Hematopoietic multipotent progenitor cell (in vitro differentiated cells): ENCODE results near the gene DZANK1. TPM values are rescaled to one million over a fixed set of nuclear protein-coding genes. Genes with fewer than 3 reads are reported as not detected.
A peak's percentile ranks its signal among the peaks of the same experiment; 100 is the strongest.
"Not testable (repeated sequence)": the region's sequence is repeated elsewhere in the genome, so short reads cannot be mapped to it uniquely, and the experiment has no call there.

Source experiments
- DNase-seq, 3 donors: peaks; one replicate each; pipeline ENCODE4 v3.0.0-alpha.2; 2011 to 2015; ENCODE audit warnings: low read depth in 2 of 3, low spot score in 2 of 3
- total RNA-seq: library from RNA; depleted of rRNA; stranded (reverse); fragments of >200 nt; gene quantifications from one replicate; pipeline ENCODE4 v1.2.3, GENCODE V29; 2012

DZANK1 gene
- 1.9 TPM for total RNA-seq

DNA sequence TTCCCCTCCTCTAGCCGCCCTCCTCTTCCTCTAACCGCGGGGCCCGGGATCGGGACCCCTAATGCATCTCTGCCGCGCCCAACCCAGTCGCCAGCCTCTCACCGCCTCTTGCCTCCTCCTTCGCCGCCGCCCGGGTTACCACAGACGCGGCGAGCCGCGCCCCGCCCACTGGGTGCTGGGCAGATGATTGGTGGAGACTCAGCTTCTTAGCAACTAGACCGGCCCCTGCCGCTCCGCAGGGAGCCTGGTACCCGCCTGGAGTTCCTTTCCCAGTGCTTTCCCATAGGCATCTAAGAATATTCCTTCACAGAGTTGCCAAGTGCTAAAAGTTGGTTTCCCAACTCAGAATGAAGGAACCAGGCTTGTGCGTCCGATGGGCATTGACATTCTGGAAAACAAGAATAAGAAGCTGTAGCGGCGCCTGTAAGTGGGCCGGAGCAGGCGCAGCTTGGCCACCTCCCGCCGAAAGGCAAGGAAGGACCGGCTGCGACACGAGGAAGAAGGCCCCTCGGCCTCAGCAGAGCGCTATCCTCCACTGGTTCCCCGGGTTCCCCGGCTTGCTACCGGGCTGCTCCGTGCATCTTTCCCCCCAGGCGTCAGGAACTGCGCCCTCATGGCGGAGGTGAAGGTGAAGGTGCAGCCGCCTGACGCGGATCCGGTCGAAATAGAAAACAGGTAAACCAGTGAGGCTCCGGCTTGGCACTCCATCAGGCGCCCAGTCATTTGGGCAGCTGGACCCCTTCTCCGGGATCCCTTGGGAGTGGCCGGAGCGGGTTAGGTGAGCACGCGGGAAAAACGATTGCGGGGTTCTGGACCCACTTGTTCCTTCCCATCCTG, at the start of gene DZANK1, which contains the start of gene POLR3F:
Gene DZANK1 (minus strand): TSS at position 137 of the 837 bp plus-strand sequence. CDS start 1,672 bp downstream, outside the sequence.
Gene POLR3F (plus strand): TSS at position 497 of the 837 bp plus-strand sequence. CDS start 117 bp downstream, at position 614.
- DNase-seq: peak; percentile 80 to 96 (median 92)

DNA sequence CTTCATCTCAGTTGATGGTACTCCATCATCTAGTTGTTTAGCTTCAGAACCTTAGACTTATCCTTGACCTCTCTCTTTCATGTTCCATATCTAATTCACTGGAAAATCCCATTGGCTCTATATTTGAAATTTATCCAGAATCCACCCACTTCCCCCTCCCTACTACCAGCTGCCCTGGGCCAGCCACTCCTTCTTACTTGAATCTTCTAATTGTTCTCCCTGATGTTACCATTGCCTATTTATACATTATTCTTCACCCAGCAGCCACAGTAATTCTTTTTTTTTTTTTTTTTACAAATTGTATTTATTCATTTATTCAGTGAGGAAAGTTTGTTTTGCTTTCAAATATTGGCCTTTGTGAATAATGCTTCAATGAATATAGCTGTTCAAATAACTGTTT, 49.1 kb upstream of the DZANK1 start:
- DNase-seq: no peak

- DNase-seq: no peak
These were observed 47.3 kb upstream of the DZANK1 start for GRCh38 chr20:18514127-18514526.

- no peak for DNase-seq
These were observed 46.4 kb upstream of the DZANK1 start for GRCh38 chr20:18513208-18513607.

DNA sequence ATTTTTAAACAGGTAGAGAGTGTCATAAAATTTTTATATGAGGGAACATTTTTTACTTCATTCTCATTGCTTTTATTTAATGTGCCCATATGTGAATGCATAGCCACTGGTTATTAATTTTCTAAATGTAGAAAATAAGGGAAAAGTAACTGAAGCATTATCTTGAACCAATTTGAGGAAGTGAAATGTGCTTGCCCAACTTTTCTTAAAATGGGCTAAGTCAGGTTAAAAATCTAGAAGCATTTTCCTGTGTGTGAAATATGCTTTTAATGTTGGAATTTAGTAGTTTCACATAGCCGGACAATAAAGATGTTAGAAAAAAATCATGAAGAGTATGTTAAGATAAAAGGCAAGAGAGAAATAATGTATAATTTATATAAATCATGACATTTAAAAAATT, 44.7 kb upstream of the DZANK1 start:
- no peak for DNase-seq

GRCh38 chr20:18507218-18508191, 40.7 kb upstream of the DZANK1 start, which contains the start of gene SEC23B:
Gene SEC23B, plus strand, starts transcription at chr20:18507940. Its CDS starts 2,896 bp downstream, at chr20:18510836.
- DNase-seq: peak; percentile 95 to 98 (median 98)

DNA sequence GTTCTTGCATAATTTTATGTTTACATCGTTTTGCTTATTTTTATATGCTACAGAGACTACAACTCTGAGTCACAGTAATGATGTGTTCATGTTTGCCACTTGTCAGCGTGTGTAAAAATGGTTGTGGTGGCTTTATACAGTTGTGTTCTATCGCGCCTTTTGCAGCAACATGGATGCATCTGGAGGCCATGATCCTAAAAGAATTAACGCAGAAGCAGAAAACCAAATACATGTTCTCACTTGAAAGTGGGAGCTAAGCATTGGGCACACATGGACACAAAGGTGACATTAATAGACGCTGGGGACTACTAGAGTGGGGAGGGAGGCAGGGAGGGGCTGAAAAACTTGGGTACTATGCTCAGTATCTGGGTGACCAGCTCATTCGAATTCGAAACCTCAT, 39.9 kb upstream of the DZANK1 start:
- peak in 2 of 3 donors; percentile 2 to 5 for DNase-seq

GRCh38 chr20:18504479-18505060, 37.7 kb upstream of the DZANK1 start:
- no peak for DNase-seq

GRCh38 chr20:18501672-18502071, 34.8 kb upstream of the DZANK1 start:
- DNase-seq: not testable (repeated sequence)

- DNase-seq: no peak
These were observed 30.8 kb upstream of the DZANK1 start for GRCh38 chr20:18497603-18498002.

GRCh38 chr20:18496740-18497592, 30.1 kb upstream of the DZANK1 start, which contains the start of gene RBBP9:
Gene RBBP9, minus strand, starts transcription at chr20:18497225. Its CDS starts 58 bp downstream, at chr20:18497167.
- DNase-seq: peak; percentile 49 to 71 (median 66)

DNA sequence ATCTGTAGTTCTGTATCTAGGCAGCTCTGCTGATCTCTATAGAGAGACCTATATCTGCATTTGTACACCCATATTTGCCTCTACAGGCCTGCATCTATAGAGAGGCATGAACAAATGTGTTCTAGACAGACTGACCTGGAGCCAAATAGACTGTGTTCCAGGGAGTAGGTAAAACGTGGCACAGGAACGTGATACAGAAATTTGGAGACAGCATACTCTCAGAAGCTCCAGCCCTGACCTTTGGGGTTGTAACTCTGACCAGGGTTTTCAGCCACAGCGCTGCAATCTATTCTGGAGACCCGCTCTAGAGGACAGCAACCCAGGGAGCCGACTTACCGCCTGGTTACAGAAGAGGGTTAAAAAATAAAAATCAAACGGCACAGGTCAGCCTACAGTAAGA, 29.2 kb upstream of the DZANK1 start:
- DNase-seq: no peak

- no peak for DNase-seq
These were observed 21.5 kb upstream of the DZANK1 start for GRCh38 chr20:18488301-18488700.

- DNase-seq: no peak
These were observed 14.8 kb upstream of the DZANK1 start for GRCh38 chr20:18481596-18481995.

DNA sequence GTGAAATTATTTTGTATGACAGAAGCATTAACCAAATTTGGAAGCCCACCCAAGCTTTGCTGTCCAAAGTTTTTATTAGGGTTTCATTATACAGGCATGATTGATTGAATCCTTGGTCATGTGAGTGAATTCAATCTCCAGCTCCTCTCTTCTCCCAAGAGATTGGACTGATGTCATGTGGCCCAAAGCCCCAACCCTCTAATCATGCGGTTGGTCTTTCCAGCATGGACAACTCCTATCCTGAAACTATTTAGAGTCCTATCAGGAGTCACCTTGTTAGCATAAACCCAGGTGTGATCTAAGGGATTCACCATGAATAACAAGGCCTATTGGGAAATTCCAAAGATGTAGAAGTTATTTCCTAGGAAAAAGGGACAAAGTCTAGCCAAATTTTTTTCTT, 11.0 kb upstream of the DZANK1 start:
- DNase-seq: no peak

DNA sequence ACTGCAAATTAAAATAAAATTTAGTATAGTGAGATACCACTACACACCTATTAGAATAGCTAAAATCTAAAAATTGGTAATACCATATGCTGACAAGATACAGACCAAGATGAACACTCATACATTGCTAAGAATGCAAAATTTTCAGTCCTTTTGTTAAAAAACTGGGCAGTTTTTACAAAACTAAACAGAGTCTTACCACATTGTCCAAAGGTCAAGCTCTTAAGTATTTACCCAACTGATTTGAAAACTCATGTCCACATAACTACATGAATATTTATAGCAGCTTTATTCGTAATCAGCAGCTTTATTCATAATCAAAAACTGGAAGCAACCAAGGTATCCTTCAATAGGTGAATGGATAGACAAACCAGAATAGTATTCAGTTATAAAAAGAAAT, 10.4 kb upstream of the DZANK1 start:
- no peak for DNase-seq

GRCh38 chr20:18466574-18466893, 296 bp downstream of the DZANK1 start:
- DNase-seq: no peak

- DNase-seq: no peak
These were observed 1.2 kb downstream of the DZANK1 start for GRCh38 chr20:18465536-18466200.

GRCh38 chr20:18456600-18456999, 10.2 kb downstream of the DZANK1 start:
- no peak for DNase-seq
